DMS53 treated with DMSO at 0.1 percent for 48 hours (cell line): ENCODE data around the gene CAMSAP2.
"Not testable (repeated sequence)": the region's sequence is repeated elsewhere in the genome, so short reads cannot be mapped to it uniquely, and the experiment has no call there.

Experiments
- DNase-seq: peaks from one replicate; lab custom pipeline; 2025; ENCODE audit not compliant: unreplicated experiment; lab: John Stamatoyannopoulos, UW

CAMSAP2 gene

DNA sequence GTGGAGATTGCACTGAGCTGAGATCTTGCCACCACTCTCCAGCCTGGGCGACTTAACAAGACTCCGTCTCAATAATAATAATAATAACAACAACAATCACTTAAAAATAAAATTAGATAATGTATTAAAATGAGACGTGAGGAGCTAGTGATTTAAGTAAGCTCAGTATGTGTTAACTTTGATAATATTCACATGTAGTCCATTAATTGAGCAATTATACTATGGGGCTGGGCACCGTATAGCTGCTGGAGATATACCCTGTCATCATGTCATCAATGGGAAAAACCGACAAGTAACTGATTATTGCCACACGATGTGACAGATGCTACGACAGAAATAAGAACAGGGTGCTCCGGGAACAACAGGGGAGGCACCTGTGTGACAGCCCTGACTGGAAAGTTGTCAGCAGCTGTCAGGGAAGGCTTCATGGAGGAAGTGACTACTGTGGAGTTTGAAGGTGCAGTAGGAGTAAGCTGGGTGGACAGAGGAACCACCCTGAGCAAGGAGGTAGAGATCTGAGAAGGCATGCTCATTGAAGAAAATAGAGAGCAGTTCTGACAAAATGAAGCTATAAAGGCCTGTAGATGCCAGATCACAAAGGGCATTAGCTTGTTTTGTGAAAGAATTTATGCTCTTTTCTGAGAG is 924 bp upstream of the CAMSAP2 start:
- no peak for DNase-seq

DNA sequence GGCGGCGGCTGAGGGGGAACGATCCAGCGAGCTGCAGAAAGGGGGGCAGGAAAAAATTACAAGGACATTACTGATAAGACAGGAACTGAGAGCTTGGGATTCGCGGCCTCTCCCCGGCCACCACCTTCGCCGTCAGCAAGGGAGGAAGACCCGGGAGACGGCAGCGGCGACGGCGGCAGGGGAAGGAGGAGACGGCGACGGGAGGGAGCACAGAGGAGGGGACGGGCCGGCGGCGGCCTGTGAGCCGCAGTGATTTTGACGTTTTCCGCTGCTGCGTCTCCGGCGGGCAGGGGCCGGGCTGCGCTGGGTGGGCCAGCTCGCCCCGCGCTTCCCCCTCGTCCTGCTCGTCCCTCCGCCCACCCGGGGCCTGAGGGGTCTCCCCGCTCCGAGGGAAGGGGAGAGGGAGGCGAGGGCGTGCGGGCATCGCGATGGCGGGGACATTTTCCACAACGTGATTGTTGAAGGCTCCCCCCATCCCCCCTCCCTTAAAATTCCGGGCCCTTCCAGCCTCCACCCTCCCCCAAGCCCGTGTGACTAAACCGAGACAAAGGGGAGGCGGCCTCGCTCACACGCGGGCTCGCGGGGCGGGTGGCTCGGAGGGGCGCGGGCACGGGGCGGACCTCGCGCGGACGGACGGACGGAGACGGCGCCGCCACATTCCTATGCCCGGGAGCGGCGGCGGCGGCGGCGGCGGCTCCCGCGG is 407 bp downstream of the CAMSAP2 start:
- peak; percentile 79 for DNase-seq

DNA sequence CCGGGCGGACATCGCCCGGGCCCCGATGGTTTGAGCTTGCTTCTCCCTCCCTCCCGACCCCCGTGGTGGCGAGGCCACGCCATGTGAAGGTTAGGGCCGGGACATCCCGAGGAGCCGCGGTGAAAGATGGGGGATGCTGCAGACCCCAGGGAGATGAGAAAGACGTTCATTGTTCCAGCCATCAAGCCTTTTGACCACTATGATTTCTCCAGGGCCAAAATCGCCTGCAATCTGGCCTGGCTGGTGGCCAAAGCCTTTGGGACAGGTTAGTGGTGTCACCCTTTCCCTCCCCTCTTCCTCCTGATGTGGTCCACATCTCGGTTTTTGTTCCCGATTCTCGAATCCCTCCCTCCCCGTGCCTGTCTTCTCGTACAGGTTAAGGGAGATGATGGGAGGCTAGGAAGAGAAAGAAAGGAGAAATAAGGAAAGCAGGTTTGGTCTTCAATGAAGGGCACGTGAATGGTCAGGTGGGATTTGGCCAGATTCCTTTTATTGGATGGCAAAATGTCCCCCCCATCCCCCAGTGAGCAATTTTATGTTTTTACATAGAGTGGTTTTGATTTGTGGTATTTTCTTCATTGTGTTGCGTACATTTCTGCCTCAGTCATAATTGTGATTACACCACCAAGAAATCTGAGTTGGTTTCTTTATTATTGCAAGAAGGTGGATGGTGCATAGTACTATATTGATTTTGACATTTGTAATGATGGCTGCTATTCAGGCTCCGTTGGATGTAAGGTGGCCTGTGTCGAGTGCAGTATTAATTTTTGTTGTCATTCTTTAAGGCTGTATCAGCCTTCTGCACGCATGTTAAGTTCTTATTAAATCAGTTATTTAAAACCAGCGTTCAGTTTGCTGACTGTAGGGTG is 1.2 kb downstream of the CAMSAP2 start:
- no peak for DNase-seq

DNA sequence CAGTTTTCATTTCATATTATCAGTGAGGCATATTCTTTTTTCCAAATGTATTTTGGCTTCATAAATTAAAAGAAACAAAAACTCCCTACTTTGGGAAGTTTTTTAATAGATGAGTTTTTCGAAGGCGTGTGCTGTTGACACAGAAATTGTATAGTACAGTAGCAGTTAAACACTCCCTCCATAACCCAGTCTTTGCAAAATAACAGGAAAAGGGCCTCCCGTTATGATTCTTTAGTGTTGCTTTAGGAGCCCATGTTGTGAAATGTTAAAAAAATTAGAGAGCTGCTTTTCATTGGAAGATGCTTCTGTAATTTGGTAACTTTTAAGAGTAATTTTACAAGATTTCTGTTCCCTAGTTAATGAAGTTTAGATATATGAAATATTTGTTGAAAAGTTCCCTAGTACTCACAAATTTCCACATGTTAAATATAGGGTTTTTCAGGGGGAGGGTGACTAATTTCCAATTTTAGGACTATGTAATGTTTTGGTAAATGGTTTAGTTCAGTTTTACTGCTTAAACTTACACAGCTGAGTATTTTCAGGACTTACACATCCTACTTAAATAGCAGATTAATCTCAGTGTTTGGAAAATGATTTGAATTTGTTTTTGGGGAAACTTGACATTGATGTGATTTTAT is 2.0 kb downstream of the CAMSAP2 start:
- DNase-seq, result no peak

DNA sequence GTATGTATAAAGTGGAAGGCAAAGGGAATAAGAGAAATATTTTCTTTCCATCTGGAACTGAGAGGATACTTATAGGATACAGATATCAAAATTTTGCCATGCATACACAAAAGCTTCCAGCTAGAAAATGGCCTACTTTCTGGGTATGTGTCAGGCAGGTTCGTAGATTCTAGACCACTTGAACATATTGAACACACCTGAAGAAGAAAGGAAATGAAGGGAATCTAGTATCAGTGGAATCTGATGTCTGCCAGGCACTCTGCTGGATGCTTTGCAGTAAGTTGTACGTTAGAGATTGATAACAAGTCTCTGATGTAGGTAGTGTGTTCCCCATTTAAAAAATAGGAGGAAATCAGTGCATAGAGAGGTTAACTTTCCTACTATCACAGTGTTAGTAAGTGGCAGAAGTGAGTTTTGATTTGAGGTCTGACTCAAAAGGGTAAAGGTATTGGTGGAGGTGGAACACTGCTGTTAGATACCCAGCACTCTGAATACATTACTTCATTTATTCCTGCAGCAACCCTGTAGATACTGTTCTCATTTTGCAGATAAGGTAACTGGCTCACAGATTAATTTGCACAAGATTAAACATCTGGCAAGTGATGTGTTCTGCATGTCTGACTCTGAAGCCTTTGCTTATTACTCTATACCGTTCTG is 3.0 kb downstream of the CAMSAP2 start:
- no peak for DNase-seq

DNA sequence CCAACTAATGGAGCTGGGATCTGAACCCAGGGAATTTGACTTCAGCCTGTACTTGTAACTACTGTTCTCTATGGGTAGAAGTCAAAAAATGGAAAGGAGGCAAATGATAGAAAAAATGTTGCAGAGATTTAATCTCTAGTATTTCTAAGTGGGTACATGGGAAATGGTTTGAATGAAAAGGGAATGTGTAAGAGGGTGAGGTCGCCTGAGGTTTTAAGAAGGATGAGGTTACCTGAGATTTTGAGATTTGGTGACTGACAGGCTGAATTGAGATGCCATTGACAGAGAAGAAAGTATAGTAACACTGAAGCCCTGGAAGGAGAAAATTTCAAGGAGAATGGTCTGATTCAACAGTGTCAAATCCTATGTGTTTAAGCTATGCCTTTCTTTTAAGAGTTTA is 5.5 kb downstream of the CAMSAP2 start:
- DNase-seq, result no peak

DNA sequence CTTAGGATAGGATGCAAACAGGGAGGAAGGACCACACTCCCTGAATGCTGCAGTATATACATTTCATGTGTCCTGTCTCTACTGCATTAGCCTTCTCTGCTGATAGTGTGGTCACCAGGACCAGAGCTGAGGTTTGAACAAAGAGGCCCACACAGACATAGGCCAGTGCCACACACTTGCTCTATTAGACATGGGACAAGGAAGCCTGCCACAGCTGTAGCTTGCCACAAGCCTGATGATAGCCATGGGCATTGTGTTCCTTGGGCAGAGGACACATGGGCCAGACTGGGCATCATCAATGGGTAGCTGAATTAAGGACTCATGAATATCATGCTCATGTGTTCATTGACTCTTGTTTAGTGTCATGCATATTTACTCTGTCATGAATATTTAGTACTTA is 10.4 kb downstream of the CAMSAP2 start:
- no peak for DNase-seq

DNA sequence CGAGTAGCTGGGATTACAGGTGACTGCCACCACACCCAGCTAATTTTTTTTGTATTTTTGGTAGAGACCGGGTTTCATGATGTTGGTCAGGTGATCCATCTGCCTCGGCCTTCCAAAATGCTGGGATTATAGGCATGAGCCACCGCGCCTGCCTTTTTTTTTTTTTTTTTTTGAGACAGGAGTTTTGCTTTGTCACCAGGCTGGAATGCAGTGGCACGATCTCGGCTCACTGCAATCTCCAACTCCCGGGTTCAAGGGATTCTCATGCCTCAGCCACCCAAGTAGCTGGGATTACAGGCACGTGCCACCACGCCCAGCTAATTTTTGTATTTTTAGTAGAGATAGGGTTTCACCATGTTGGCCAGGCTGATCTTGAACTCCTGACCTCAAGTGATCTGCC is 12.1 kb downstream of the CAMSAP2 start:
- not testable (repeated sequence) for DNase-seq

DNA sequence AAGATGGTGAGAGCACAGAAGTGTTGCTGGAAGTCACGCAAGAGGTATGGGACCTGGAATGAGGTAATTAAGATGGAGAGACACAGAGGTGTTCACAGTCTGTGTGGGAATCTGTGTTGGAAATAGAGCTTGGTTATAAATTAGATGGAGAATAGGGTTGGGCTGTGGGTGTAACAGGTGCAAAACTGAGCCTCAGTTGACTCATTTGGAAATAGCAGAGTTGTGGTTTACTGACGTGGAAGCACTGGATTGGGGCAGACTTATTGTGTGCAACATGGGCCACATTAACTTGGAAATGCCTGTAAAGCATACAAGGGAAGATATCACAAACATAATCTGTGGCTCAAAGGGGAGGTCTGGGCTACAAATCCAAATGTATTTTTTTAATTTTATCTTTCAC is 13.0 kb downstream of the CAMSAP2 start:
- DNase-seq, result no peak

DNA sequence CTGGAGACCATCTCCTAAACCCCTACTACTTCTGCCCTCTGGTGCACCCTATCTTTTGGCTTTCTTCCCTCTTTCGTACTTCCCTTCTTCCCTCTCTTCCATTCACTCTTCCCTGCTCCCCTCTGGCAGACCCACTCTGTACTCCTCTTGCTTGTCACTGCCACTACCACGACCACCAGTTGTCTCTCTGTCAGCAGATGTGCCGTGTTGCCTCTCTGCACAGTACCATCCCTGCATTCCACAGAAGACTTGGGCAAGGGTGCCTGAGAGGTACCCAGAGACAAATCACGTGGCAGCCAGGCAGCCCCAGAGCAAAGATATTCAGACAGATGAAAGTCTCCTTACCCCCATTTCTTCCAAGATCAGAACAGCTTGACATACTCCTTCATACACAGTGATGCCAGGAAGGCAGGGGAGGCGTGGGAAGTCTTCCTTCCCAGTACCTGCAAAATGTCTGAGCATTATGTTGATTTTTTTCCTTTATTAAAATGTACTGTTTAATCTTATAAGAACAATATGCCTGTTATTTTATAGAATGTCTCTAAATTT is 15.0 kb downstream of the CAMSAP2 start:
- no peak for DNase-seq

DNA sequence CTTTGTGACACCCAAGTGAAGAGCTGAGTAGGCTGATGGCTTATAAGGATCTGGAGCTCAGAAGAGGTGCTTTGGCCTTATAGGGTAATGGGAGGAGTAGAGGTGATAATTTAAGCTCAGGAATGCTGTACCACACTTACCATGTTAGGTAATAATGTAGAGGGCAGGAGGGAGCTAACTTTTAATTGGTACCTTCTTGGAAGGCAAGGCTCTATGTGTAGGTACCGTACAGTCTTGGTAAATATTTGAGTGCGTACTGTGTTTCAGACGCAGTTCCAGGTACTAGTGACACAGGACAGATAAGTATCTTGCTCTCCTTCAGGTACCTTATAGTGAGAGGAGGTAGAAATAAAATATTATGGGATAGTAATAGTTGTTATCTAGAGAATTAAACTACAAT is 16.8 kb downstream of the CAMSAP2 start:
- no peak for DNase-seq

DNA sequence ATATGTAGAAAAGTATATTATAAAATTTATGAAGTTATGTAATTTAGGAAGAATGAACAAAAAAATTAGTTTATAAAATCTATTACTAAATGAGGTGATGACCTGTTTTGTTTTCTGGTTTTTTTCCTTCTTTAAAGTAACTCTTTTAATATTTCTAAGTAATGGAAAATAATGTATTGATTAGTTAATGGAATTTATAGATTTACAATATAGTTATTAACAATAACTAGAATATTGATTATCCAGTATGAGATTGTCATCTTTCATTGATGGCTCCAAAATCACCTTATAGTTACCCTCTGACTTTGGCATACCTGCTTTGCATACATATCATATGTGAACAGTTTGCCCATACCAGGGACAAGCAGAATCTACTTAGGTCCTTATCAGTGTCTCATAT is 23.4 kb downstream of the CAMSAP2 start:
- no peak for DNase-seq

DNA sequence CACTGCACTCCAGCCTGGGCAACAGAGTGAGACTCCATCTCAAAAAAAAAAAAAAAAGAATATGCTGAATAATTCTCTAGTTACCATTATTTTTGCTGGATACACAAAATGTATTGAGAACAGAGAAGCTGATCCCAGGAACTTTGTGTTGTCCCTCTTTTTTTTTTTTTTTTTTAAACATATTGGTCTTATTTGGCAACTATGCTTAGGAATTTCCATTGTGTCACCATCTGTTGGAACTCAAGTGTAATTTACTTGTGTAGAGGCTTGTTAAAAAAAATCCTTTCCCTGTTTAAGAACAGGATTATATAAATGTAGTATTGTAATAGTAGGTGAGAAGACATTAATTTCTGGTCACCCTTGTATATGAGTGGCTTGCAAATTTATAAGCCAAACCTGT is 28.6 kb downstream of the CAMSAP2 start:
- DNase-seq, result no peak

DNA sequence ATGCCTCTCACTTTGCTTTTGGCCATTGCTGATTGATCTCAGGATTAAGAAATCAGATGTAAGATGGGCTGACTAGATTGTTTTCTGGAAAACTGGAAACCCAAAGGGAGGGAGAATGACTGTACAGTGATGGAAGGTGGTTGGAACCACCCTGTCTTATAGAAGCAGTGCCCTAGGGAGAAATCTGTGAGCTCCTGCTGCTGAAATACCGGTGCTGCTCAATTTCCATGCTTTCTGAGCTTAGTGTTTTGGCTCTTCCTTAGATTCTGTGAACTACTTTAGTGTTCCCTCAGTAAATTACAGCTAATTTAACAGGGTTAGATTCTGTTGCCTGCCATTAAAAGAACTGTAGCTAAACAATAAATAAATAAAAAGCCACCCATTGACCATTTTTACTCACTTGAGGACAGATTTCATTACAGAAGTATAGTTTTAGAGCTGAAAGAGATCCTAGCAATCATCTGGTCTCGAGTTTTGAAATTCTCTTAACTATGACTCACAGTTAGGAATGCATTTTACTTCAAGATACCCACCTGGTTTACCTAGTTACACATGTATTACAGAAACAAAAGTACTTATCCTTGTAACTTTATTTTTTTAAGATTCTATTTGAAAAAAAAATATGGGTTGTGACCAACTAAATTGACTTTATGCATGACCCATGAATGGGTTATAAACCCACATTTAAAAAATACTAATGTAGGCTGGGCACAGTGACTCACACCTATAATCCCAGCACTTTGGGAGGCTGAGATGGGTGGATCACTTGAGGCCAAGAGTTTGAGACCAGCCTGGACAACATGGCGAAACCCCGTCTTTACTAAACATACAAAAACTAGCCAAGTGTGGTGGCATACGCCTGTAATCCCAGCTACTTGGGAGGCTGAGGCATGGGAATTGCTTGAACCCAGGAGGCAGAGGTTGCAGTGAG is 33.2 kb downstream of the CAMSAP2 start:
- no peak for DNase-seq

DNA sequence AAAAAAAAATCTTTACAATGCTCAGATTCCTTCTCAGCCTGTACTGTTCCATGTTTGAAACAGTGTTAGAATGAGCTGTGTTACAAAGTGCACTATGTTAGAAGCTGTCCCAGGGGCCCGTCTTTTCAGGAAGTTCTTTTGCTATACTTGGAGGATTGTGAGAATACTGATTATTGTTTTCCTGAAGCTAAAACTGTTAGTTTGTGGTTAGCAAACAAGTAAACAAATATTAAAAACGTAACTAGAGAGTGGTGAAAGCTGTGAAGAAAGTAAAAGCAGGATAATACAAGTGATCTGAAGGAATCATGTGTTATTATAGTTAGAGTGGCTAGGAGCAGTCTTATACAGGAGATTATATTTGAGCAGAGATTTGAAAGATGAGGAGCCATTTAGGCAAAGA is 35.6 kb downstream of the CAMSAP2 start:
- DNase-seq, result no peak

DNA sequence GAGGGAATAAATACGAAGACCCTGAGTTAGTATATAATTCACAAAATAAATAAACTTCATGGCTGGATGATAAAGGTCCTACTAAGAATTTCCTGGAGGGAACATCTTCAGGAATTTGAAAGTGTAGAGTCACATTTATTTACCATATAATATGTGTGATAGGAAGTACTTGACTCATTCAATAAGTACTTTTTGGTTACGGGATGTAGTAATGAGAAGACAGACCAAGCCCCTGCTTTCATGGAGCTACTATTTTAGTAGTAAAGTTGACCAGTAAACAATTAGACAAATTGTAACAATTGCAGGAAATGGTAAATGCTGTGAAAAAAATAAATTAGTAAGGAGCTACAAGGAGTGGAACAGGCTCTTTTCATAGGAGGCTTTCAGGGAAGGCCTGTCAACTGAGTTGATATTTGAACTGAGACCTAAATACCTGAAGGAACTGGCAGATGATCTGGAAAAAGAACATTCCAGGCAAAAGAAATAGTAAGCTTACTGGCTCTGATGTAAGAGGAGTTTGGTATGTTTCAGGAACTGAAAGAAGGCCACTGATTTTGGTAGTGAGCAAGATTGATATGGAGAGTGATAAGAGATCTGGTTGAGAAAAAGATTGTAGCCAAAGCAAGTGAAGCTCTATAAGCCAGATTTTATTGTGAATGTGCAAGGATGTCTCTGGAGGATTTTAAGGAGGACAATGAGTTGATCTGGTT is 36.2 kb downstream of the CAMSAP2 start:
- DNase-seq, result no peak

DNA sequence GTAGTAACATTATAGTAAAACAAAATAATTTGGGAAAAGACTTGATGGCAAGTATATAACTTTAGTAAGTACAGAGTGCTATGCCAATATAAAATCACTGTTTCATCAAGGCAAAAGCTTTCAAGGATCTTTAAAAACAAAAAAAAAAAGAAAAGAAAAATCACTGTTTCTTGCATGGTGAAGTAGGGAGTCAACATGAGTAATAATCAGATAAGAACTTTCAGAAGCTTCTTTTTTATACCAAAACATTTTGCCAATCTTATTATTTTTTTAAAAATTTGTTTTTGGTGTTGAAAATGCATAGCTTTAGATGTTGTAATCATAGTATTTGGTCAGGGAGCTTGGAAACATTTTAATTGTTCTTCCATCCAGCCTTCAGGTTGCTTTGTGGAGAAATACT is 37.2 kb downstream of the CAMSAP2 start:
- DNase-seq, result no peak

DNA sequence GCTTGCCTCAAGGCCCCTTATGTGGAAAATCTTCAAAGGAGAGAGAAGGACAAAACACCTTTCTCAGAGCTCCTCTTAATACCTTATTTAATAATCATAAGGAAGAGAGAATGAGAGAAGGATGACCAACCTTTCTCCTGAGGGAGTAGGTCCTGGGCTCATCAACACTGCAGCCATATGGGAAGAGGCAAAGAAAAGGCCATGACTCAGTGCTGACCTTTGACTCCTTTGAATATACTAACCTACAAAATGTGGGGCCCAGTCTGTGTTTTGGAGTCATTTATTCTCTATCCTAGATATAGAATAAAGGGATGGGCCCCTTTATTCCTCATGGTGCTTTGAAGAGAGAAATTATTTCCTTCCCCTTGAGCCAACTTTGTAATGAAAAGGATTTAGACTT is 38.3 kb downstream of the CAMSAP2 start:
- DNase-seq, result no peak

DNA sequence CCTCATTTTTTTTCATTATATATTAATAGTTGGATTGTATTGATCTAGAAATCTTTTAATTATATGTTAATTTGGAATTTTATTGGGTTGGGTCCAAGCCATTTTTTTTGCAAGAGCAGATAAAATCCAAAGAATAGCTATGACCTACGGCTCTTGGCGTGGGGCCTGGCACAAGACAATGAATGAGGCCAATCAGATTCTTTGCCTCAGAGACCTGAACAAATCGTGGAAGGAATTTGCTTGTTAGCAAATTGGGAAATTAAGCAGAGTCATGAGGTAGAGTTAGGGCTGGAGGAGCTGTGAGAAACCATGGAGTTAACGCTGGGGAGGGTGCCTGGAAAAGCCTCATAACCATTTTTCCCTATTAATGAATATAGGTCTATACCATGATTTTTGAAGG is 40.1 kb downstream of the CAMSAP2 start:
- DNase-seq, result no peak
